Fibroblast of skin of left quadriceps (primary cell): ENCODE measurements around the gene HINT2.
A peak's percentile ranks its signal among the peaks of the same experiment; 100 is the strongest.

Experiments
- DNase-seq, 2 experiments: peaks; one replicate each; pipeline ENCODE4 v3.0.0-alpha.2; 2013; ENCODE audit warnings: low read depth in 2 of 2

Gene HINT2

GRCh38 chr9:35811381-35812024 is 3.3 kb downstream of the HINT2 start:
- no peak for DNase-seq

- DNase-seq, result no peak
These were observed 4.7 kb downstream of the HINT2 start for GRCh38 chr9:35810122-35810521.

GRCh38 chr9:35808433-35808832 is 6.4 kb downstream of the HINT2 start:
- no peak for DNase-seq

GRCh38 chr9:35806101-35806500 is 8.7 kb downstream of the HINT2 start:
- DNase-seq, result no peak

- no peak for DNase-seq
These were observed 13.3 kb downstream of the HINT2 start for GRCh38 chr9:35801328-35802128.

- DNase-seq, result no peak
These were observed 14.3 kb downstream of the HINT2 start for GRCh38 chr9:35800530-35800929.

GRCh38 chr9:35798658-35799374 is 16.0 kb downstream of the HINT2 start:
- DNase-seq, result no peak

- DNase-seq, result no peak
These were observed 17.3 kb downstream of the HINT2 start for GRCh38 chr9:35797311-35798109.

GRCh38 chr9:35795695-35796094 is 19.1 kb downstream of the HINT2 start:
- no peak for DNase-seq

- no peak for DNase-seq
These were observed 21.4 kb downstream of the HINT2 start for GRCh38 chr9:35793461-35793860.

GRCh38 chr9:35792826-35793225 is 22.0 kb downstream of the HINT2 start:
- no peak for DNase-seq

GRCh38 chr9:35792024-35792813 is 22.6 kb downstream of the HINT2 start:
- DNase-seq, result no peak

GRCh38 chr9:35791297-35791921 is 23.4 kb downstream of the HINT2 start, which contains the start of gene NPR2:
Gene NPR2 (plus strand): TSS chr9:35791591. CDS start chr9:35792409, 818 bp downstream.
- no peak for DNase-seq

- peak; percentile 73 to 74 for DNase-seq
These were observed 24.2 kb downstream of the HINT2 start for GRCh38 chr9:35790385-35791296.

- DNase-seq, result no peak
These were observed 24.8 kb downstream of the HINT2 start for GRCh38 chr9:35790025-35790384.

GRCh38 chr9:35789541-35789940 is 25.3 kb downstream of the HINT2 start:
- DNase-seq, result no peak

- DNase-seq, result no peak
These were observed 31.4 kb downstream of the HINT2 start for GRCh38 chr9:35783418-35783817.

GRCh38 chr9:35781066-35781465 is 33.8 kb downstream of the HINT2 start:
- DNase-seq, result no peak

GRCh38 chr9:35778496-35778895 is 36.3 kb downstream of the HINT2 start:
- DNase-seq, result no peak
